K562 (cell line): ENCODE measurements around the gene SLC24A2. TPM values are rescaled to one million over a fixed set of nuclear protein-coding genes. Genes with fewer than 3 reads are reported as not detected.

Experiments used
- ZBTB40 ChIP-seq, 2 experiments: fragments of 450-650 bp in 1 of 2; sonication (generic) in 1 of 2; formaldehyde crosslinking in 1 of 2; IDR thresholded peaks; 2 replicates each; pipeline versions ENCODE4 v1.7.1 to v1.9.0; 2016 to 2022; ENCODE audit warnings: inconsistent platforms in 1 of 2, mild to moderate bottlenecking in 1 of 2, missing genetic modification reagents in 1 of 2
- polyA plus RNA-seq, 8 experiments: library from polyadenylated mRNA; depleted of rRNA in 4 of 8; stranded (reverse) in 5 of 8; unstranded in 3 of 8; fragments of >200 nt; fragmentation: Nextera tagmentation in 2 of 8; fragmentation: Illumina TruSeq in 1 of 8; extraction: Ambion mirVana in 2 of 8; extraction: Trizol in 1 of 8; gene quantifications; 2 replicates each; pipeline versions ENCODE4 v1.2.1 to v1.2.3, GENCODE V29; 2011 to 2014; ENCODE audit warnings: inconsistent platforms in 1 of 8, missing spikeins in 1 of 8
- total RNA-seq, 7 experiments: library from RNA; depleted of rRNA in 6 of 7; stranded (reverse); fragments of >200 nt in 6 of 7; fragmentation: Illumina TruSeq in 2 of 7; extraction: Trizol in 2 of 7; gene quantifications; 2 replicates each; pipeline versions ENCODE4 v1.2.1 to v1.2.3, GENCODE V29; 2011 to 2021; ENCODE audit warnings: low replicate concordance in 1 of 7

Gene SLC24A2
- total and polyA plus RNA-seq, 9 of the 15 experiments (the other 6 are each of a cell fraction or from before 2014, with no cell fraction given): 0.04 to 0.40 (median 0.09) TPM

GRCh38 chr9:19768798-19769197, 20.0 kb downstream of the SLC24A2 start (continued):
- no peak for TF ChIP-seq ZBTB40 (IDR thresholded peaks at IDR 0.05)
- TF ChIP-seq ZBTB40 (CRISPR knock-in tag; IDR thresholded peaks at IDR 0.05): no peak
- TF ChIP-seq, all 486 proteins: peak for 0
